RPMI8226 (cell line): ENCODE measurements around the gene IL36A.

Source experiments
- DNase-seq: peaks from one replicate; pipeline ENCODE4 v3.0.0-alpha.2; 2015

The IL36A gene

DNA sequence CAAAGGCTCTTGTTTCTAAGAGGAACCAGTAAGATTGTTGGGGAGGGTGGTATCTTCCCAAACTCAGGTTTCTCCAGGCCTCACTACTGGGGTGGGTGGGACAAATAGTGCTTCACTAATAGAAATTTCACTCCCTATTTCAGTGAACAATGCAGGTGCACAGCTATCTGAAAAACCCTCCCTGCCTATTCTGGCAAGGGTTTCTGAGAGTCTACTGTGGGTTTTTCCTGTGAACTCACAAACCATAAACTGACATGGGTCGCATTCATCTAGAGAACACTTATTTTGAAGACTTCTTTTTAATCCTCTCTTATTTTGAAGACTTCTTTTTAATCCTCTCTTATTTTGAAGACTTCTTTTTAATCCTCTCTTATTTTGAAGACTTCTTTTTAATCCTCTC lies 4.4 kb downstream of the IL36A start:
- no peak for DNase-seq

DNA sequence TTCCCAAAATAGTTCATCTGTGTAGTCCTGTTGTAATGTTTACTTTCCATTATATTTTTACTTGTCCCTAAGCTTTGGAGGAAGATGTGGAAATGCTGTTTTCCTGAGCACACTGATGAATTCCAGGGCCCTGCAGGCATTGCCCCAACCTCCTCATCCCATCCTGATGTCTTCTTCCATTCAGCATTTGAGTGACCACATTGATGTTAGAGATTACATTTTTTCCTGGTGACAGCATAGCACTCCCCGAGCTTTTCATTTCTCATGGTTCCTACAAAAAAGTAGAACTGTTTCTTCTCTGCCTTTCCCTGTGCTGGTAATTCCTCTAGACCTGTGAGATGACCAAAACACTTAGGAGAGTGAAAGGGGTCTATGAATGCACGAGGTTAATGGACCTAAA lies 4.8 kb downstream of the IL36A start:
- no peak for DNase-seq

DNA sequence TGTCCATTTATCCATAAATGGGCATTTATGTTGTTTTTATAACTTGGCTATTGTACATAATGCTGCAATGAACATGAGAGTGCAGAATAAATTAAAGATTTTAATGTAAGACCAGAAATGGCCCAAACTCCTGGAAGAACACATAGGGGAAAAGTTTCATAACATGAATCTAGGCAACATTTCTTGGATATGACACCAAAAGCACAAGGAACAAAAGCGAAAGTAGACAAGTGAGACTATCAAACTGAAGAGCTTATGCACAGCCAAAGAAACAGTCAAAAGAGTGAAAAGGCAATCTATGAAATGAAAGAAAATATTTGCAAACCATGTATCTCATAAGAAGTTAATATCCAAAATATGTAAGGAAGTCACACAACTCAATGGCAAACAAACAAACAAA lies 5.8 kb downstream of the IL36A start:
- no peak for DNase-seq

DNA sequence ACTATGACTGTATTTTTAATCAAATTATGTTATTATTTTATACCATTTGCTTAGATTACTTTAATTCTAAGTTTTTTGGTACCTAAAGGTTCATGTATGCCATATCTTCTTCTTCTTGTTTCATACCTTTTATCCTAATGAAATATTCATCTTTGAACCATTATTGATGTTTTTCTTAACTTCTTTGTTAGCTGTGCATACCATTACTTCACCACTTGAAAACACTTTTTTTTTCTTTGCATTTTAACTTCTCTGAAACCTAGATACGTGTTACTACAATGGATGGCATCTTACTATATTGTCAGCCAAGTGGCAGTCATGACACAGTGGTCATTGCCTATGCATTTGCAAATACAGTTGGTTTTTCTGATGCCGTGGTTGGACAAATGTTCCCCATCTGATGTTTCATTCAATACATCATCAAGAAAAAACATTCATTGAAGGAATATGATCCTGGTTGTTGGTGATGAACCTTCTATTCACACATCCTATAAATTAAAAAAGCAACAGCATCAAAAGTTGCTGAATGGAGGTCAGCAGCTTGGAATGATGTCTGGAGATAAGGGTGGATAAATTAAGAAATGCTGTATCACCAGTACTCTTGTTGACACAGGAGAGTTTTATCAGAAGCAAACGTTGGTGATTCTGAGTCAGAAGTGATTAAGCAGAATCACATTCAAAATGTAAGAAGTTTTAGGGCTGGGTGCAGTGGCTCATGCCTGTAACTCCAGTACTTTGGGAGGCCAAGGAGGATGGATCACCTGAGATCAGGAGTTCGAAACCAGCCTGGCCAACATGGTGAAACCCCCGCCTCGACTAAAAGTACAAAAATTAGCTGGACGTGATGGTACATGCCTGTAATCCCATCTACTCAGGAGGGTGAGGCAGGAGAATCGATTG lies 7.4 kb downstream of the IL36A start:
- DNase-seq, result no peak

DNA sequence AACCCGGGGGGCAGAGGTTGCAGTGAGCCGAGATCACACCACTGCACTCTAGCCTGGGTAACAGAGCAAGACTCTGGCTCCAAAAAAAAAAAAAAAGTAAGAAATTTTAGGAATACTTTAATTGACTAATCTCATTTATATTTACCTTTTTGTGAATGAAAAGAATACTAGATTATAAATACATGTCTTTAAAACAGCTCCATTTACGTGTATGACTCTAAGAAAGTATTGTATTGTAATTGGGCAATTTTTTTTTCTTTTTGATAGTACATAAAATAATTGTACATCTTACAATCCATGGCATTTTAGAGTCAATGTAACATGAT lies 8.0 kb downstream of the IL36A start:
- no peak for DNase-seq

DNA sequence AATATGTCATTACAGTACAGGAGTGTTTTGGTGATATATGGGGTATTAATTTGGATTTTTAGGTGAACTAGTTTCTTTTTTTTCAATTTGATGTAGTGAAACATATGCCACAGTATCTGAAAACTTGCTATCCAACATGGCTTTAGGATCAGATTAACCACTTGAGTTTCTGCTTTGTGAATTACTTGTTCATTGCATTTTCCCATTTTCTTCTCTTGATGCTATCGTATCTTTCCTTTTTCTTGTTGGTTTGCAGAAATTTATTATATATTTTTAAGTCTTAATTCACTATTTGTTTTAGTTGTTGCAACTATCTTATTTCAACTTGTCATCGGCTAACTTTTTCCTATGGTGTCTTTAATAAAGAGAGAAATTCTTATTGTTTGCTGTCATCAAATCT lies 8.8 kb downstream of the IL36A start:
- DNase-seq, result no peak

DNA sequence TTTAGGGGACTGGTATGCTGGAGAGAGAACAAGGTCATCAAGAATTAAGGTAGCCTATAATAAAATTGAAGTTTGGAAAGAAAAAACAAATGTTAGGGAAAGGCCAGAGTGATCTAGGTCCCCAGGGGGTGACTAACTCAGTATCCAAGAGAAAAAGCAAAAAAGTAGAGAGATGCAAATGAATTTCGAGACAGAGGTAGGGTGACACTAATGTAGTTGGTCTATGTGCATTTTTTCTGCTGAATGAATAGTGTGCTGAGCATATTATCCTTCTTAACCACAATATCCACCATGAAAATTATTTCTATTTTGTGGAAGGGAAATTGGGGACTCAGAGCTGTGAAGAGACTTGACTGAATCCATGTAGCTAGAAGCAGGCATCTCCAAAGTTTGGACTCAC lies 9.8 kb downstream of the IL36A start:
- no peak for DNase-seq

DNA sequence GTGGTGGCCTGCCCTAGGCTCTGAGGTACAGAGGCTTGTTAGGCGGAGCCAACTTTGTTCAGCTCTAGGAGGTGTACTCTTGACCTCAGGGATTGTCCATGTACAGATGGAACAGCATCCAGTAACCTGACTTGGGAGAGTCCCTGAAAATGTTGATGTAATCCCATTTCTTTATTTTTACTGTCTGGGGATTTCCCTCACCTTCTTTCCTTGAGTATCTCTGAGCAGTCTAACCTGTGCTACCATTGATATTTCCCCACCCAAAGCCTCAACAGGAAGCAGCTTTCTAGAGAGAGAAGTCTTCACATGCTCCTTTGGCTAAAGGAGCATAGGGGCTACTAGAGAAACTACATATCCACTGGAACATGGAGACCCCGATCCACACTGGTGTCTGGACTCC lies 10.4 kb downstream of the IL36A start:
- no peak for DNase-seq

DNA sequence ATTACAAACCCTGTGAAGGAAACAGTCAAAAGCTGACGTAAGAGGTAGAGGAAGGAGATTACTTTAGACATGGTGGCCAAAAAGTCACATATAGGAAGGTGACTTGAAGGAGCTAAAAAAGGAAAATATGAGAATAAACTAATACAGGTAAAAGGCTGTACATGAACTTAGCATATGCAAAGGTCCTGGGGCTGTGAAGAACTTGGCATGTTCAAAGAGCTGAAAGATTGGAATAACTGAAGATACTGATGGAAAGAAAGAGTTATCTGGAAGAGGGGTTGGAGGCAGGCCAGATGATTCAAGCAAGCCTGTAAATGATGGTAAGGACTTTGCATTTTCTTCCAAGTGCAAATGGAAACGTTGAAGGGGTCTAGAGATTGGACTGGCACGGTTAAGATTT lies 13.2 kb downstream of the IL36A start:
- DNase-seq, result no peak

DNA sequence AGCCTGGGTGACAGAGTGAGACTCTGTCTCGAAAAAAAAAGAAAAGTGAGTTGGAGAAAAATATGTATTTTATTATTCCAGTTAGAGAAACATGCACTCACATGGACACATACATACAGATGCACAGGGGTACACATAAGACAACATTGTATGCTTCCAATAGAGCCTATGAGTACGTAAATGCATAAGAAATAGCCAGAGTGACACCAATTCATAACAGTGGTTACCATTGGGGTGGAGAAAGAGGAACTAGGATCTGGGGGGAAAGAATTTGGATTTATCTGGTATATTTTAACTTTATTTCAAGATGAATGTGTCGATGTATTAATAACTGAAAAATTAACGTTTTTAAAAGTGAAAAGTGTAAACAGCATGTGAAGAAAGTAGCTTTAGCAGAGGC lies 16.1 kb downstream of the IL36A start:
- DNase-seq, result no peak

DNA sequence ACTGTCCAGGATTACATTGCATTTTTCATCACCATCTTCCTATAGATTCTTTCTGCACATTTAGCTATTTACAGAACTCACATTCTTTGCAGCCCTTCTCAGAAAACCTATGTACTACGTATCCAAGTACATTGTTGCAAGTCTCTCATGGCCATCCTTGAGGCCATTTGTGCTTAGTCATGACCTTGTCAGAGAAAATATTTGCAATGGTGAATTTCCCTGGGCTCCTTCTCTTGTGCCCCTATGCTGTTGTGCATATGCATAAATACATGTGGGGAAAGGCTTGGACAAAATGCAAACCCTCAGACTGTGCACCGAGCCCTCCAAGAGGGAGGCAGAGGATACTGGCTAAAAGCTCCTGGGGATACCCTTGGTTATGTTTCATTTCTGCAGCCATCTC lies 19.5 kb downstream of the IL36A start:
- DNase-seq, result no peak

DNA sequence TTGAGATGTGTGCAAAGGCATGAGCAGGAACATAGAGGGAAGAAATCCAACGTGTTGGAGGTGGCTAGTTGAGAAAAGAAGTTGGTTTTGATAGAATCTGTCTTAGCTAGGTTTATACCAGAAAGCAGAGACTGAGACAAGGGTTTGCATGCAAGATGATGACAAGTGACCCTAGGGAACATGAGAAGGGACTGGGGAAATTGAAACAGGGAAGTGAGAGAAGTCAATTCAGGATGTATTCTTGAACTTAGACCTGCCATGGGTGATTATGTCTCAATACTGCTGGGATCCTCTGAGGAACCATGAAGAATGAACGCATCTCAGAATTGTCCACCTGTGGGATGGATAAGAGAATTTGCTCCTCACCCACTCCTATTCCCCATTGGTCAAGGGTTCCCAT lies 20.5 kb downstream of the IL36A start:
- DNase-seq, result no peak

DNA sequence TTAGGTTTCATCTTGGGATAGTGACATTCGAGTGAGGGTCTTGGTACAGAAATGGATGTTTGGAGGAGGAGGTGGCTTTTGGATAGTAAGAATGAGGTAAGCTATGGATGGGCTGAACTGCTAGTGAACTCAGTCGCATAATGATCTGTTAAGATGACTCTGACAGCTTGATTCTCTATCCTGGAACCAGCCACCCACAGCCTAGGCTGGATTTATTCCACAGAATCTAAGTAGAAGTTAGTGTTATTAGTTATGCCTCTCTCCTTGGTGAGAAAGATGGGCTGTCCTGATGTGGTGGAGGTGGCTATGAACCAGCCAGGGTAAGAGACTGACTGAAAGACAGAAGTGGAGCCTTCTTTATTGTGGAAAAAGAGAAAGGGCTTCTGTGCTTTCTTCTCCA lies 22.4 kb downstream of the IL36A start:
- DNase-seq, result no peak

DNA sequence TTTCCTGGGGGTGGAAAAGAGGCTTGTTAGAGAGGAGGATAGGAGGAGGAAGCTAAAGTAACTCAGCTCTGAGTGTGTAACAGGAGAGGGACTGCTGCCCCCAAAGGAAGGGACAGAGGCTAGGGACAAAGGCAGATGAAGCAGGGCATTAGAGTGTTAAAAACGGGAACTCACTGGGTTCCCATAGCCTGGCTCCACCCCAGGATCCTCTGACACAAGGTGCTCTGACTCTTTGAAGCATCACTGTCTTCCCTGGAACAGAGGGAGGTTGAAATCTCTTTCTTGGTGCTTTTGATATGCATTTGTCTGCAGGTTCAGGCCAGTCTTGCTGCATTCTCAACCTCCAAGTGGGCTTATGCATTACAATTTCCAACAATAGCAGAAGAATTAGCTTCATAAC lies 22.9 kb downstream of the IL36A start:
- DNase-seq, result no peak

DNA sequence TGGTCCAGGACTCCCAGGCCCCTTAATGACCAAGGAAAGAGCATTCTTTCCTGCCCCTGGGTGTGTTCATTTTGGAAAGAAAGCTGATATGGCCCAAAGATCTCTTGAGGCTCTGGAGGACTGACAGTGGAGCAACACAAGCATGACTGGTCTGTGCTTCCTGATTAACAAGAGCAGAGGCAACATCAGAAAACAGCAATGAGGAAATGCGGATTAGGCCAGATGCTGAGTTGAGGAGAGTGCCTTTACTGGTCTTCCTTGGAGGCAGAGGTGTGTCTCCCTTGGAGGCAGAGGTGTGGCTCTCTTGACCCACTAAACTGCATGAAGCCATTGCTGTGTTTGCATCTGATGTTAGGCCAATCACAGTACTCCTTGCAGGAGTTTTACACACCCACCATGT lies 27.5 kb downstream of the IL36A start:
- DNase-seq, result no peak

DNA sequence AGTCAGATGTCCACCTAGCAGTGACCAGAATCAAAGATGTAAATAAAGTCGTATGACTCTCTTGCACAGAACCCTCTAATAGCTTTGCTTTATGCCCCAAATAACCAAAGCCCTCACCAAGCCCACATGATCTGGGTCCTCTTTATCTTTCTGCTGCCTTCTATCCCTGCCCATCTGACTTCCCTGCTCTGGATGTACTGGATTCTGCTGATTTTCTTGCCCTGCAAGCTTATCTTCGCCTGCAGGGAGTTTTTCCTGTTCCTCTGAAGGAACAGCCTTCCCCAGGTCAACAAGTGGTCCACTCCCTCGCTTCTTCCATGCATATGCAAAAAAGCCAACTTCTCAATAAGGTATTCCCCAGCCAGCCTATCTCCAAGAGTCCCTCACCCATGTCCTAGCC lies 28.8 kb downstream of the IL36A start:
- no peak for DNase-seq

DNA sequence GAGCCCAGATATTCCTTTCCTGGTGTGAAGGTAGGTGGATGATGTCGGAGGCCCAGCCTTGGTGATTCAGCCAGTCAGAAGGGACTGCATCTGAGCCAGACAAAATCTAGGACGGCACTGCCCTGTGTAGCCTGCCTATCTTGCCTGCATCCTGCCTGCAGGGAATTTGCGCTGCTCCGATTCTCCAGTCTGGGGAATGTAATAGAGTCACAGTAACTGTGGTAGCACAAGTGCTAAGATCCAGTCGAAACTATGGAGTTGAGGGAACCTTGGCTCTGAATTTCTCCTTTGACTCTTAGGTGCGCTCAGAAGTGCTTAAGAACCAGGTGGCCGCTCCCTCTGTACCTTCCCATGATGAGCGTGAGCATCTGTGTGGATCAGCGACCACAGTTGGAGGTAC lies 31.5 kb downstream of the IL36A start:
- no peak for DNase-seq

DNA sequence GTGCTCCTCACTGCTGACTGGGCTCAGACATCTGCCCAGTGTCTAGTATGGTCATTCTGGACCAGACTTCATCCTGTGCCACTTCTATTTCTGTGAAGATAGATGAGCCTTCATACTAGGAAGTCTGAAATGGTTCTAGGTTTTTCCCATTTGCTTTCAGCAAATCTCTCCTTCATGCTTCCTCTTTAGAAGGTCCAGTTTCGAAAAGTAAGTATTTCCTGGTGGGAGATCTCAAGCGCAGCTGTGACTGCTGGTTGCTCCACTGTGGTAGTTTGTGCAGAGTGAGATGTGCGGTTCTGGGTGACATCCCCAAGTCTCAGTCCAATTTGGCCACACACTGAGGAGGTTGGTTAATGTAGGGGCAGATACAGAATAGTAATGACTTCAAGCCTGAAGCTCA lies 33.0 kb downstream of the IL36A start:
- no peak for DNase-seq

DNA sequence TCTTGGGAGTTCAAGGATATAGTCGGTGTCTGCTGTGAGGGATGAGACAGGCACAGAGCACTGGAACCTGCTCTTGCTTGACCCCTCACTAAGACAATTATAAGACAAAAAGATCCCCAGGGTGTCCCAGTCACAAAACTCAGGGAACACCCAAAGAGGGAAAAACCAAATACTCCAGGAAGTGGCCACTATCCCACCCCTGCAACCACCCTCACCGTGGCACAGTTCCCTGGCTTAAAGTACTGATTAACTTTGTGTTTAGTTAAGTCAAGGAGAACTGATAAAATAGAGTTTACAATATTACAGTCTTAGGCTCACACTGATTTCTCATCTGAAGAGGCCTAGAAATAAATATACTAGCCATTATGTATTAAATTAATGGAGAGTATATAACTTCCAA lies 33.9 kb downstream of the IL36A start:
- DNase-seq, result no peak

DNA sequence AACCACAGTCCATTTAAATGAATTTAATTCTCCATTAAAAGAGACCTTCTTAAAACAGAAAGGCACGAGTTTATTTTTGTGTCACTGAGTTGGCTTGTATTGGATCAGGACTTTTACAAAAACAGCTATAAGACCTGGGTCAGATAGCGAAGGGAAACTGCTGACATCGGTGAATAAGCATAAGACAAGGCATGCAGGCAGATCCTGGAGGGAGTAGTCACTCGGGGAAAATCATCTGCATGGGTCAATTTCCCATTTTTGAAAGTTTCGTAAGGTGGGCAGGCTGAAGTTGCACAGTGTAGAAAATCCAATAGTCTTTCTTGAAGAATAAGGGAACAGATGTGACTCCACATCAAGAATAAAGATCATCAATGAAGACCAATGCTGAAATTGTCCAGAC lies 34.5 kb downstream of the IL36A start:
- no peak for DNase-seq

DNA sequence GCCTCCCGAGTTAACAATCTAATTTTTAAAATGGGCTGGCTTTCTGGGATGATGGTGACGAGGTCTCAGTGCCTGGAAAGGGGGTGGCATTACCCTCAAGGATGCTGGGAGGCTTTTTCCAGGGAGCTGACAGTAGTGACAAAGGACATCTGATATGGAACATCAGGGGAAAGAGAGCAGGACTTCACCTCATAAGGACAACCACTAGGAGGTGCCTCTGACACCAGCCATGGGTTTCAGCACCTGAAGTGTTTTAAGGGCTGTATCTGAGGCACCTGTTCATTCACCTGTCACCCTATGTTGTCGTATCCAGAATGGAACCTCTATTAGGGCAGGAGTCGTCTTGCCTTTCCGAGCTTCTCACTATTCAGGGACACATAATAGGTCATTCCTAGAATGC lies 36.6 kb downstream of the IL36A start:
- no peak for DNase-seq

DNA sequence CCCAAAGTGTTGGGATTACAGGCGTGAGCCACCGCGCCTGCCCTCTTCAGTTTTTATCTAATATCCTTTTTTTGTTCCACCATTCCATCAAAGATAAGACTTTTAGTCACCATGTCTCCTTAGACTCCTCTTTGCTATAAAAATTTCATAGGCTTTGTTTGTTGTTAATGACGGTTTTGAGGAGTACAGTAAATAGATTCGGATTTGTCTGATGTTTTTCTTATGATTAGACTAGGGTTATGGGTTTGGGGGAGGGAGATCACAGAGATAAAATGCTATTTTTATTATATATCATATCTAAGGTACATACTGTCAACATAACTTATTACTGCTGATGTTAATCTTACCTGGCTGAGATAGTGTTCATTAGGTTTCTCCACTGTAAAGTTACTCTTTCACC lies 41.2 kb downstream of the IL36A start:
- DNase-seq, result no peak

DNA sequence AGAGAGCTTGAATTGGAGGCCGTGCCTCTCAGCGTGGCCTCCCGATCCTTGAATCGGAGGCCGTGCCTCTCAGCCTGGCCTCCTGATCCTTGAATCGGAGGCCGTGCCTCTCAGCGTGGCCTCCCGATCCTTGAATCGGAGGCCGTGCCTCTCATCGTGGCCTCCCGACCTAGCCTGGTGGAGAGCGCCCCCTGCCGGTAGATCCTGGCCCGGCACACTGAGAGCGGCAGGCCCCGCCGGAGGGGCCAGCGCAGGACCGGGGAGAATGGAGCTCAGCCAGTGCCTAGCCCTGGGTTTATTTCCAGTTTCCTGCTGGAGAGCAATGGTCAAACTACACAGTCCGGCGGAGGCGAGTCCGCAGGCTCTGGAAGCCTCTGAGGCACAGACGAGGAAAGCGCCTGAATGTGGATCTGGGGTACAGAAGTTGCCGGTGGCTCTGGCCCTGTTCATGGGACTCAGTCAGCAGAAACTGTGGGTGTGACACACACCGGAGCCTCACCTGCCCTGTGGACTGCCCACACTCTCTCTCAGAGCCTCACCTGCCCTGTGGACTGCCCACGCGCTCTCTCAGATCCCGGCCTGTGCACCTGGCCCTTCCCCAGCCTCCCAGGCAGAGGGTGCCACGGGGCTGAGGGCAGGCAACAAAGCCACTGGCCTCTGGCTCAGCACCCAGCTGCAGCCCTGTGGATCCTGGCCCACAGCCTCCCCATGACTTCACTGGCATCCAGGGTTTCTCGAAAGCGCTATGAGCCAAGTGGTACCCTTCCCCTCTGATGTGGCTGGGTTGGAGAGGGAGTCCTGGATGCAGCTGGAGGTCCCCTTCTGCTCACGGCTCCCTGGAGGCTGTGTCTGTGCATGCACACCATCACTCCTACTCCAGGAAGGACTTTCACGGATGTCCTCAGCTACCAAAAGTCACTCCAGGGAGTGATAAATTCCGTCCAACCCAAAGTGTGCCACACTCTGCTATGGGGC lies 45.9 kb downstream of the IL36A start:
- DNase-seq, result no peak

DNA sequence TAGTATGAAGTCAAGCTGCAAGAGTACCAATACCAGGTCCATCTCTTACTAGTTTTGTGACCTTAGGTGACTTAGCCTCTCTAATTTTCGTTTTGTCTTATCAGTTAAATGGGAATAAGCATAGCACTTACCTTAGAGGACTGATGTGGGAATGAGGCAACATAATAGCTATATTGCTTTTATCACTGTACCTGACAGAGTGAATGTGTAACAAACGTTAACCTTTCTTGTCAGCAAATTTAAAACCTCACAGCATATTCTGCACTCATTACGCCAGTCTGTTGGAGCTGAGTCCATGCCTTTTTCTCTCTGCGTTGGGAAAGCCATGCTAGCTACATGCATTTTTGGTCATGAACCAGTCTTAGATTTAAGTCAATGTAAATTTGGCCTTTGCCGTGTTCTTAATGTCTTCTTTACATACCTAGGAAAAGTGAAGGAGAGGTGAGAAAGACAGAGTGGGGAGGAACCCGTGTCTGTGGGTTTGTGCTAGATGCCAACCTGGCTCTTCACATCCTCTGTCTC lies 47.2 kb downstream of the IL36A start, which contains the start of gene IL36B:
IL36B (minus strand) TSS at position 472 of the 522 bp plus-strand sequence.
- no peak for DNase-seq
